NCI-H446 treated with DMSO at 0.1 percent for 48 hours (cell line): Measurements from ENCODE around the gene CHN2.

Experiments used
- DNase-seq: peaks from one replicate; lab custom pipeline; 2025; lab: John Stamatoyannopoulos, UW

CHN2 gene

DNA sequence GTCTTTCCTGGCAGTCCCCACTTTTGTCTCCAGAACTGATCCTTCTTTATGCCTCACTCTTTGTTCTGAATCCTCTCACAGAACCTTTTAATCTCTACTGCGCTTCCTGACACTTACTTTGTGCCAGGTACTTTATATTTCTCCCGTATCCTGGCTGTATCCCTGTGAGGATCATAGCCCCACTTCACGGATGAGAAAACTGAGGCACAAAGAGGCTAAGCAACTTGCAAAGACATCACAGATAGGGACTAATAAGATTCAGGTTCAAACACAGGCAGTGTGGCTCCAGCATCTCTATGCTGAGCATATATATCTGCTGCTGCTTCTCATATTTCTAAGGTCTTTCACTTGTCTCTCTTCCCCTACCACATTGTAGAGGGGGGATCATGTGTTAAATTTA is 116.7 kb downstream of the CHN2 start:
- DNase-seq: no peak

DNA sequence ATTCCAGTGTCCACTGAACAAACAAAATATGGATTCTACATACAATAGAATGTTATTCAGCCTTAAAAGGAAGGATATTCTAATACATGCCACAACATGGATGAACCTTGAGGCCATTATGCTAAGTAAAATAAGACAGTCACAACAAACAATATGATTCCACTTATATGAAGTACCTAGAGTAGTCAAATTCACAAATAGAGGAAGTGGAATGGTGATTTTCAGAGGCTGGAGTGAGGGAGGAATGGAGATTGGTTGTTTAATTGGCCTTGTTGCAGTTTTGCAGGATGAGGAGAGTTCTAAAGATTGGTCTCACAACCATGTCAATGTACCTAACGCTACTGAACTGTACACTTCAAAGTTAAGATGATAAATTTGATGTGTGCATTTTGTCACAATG is 119.6 kb downstream of the CHN2 start:
- DNase-seq: no peak

DNA sequence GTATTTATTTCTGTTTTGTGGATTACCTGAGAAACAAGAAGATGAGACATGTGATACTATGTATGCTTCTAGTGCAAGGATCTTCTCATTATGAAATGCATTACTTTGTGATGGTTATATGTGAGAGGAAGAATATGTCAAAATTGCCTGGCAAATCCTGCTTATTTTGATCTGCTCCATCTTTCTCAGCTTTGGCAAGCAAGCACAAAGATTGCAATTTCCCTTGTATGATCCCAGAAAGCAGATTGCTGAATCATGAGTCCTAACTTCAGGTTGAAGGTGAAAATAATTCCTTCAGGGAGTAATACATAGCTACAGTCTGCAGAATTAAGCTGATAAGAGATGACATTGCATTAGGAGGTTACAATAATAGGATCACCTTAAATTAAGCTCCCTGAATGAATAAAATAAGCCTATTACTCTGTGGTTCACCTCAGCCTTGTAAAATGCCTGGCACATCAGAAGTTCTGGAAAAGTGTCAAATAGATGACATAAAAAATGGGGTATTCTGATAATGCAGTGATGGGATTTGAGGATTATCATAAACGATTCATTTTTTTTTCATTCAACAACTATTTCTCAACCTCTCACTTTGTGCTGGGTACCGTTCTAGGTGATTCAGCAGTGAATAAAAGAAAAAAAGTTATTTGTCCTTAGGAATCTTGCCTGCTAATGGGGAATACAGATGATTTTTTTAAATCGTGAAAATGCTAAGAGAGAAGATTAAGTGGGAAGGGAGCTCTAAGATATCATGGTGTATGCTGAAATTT is 120.7 kb downstream of the CHN2 start:
- no peak for DNase-seq

DNA sequence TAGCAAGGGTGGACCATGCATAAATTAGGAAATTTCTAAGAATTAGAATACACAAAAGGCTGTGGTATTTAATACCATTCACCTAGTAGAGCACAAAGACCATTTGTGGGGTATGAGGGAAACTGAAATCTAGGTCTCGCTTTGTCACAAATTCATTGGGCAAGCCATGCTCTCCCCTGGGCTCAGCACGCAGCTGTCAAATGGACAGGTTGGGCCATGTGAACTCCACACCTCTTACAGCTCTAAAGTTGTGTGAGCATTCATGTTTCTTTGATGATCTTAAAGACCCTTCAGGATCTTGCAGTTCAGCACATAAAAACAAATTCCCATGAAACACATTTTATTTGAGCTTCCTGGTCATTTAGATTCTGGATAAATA is 121.3 kb downstream of the CHN2 start:
- DNase-seq: no peak

DNA sequence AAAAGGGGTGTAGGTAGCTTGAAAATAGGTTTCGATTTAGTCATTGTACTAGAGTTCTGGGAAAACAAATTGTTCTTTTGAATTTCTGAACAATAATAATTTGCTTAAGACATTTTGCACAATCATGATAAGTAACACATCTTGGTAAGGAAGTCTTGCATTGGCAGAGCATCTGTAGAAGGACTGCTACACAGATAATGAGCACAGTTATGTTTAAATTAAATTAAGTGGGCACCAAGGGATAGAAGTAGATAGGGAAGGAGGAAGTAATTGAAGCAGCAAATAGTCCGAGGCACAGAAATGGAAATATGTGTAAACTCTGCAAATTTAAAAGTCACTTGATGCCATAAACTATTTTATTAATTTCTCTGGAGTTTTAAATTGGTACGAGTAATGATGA is 122.4 kb downstream of the CHN2 start:
- no peak for DNase-seq

DNA sequence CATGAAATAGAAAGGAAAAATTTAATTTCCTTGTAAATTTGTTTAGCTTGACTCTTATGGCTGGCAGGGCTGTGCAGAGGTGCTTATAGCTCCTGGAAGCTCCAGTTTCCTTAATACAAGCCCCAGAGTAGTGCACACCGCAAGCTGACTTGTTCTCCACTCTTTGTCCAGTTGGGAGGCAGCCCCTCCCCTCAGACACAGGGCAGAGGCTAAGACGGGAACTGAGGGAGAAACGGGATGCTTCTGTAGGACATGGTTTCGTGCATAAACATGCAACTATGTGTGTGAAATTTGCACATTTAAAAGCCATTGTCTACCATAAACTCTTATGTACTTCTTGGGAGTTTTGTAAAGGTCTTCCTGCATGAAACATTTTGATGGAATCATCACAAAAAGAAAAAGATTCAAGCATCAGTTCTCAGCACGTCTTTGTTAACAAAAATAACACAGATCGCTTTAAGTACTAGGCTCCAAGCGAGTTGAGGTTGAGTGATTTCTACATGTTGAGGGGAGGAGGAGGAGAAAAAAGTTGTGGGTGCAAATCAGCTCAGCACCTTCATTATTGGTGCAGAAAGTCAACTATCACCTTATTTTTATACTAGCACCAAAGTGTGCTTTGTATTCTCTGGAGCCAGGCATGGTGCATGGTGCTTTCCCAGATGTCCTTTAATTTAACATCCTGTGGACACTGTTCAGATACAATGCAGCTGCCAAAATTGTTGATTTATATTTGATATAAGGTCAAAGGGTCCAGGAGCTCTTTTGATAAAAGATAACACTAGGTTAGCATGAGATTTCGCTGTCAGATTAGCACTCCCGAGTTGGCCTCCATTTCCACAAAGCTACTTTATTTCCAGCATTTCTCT is 124.5 kb downstream of the CHN2 start:
- DNase-seq: no peak

DNA sequence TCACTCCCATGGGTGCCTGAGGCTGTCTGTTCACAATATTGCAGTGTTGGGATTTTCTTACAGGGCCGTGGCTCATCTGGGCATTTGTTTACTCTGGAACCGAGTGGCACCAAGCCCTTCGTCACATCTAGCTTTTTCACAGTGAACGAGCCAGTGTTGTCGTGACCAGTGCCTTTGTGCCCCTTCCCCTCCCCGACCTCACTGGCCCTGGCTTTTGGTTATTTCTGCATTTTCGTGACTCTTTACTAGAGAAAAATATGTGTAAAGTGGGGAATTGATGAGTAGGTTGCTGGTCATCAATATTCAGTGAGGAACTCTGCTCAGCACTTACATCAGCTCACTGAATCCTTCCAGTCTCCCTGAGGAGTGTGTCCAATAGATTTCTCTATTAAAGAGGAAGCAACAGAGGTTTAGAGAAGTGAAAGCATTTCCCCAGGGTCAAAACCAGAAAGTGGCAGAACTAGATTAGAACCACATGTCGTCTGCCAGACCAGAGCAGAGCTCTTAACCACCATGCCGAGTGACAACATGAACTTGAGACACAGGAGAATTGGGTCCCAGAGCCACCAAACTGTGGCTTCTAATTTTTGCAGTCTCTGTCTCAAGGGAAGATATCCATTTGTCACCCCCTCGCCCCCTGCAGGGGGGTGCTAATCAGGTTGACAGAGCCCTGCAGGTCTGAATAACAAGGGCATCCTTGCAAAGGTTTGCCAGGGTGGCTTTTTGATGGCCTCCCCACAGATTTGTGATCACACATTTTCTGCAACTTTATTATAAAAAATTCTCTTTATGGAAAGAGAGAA is 125.3 kb downstream of the CHN2 start:
- DNase-seq: no peak

DNA sequence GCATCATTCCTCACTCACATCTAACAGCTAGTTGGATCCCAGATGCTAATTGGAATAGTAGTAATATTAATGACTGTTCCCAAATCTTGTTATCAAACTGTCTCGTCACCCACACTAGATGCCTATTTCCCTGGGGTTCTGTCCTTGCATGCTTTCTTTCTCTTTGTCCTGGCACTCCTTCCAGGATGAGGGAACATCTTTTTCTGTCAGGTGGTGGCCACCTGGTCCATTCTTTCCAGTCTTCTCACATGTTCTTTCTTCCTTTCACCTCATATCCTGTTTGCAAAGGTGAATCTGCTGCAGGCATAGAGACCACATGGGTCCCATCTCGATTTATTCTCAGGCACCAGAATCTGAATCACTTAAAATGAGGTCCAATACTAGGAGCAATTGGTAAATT is 126.0 kb downstream of the CHN2 start:
- no peak for DNase-seq

DNA sequence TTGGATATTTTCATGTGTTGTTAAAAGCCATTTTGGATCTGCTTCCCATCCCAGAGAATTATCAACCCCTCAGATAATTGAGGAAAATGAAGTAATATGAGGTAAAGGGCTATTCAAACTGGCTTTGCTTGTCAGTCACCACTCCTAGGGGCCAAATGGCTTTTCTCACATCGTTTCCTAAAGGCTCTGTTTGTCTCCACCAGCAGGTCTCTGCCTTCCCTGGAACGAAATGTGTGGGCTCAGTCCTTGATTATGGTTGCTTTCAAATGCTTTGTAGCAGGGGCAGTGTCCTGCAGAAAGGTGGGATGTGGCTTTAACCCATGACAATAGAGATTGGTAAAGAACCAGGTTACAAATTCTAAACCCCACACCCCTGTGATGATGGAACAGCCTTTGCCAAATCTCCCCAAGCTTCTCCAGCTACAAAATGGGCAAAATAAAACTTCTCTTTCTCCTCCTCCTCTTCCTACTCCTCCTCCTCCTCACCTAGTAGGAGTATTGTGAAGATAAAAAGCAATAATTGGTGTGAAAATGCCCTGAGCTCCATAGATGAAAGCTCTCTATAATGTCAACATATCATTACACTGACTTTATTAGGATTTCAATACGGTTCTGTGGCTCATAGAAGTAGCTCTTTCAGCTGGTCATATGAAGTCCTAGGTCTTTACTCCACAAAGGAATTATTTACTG is 127.6 kb downstream of the CHN2 start:
- DNase-seq: no peak

DNA sequence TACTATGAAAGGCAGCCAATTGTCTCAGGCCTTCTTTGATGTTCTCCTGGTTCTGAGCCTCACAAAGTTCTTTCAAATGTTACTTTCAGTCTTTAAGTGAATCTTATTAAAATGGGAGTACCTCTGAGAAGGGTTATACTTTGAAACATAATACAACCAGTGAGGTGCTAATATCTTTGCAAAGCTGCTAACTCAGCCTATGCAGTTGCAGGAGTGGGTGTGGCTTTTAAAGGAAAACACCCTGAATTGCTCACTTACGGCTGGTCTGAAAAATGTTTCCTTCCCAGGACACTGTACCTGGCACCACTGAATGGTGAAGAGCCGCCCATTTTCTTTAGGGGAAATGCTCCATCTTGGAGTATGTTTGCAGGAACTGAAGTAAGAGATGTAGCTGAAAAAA is 130.9 kb downstream of the CHN2 start:
- DNase-seq: no peak

DNA sequence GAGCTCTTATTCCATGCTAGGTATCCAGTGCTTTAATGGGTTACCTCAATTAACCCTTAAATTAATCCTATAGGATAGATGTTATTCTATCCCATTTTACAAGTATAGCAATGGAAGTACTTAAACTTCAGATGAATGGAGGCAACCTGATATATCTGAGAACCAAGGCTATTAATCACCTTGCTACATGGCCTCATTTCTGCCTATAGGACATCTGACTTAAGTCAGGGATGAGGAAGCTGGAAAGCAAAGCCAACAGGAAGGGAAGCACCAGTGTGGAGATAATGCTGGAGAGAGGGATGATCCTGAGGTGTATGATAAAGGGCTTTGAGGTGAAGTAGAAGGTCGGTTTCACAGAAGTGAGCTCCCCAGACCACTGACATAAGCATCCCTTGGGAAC is 132.3 kb downstream of the CHN2 start:
- DNase-seq: no peak

DNA sequence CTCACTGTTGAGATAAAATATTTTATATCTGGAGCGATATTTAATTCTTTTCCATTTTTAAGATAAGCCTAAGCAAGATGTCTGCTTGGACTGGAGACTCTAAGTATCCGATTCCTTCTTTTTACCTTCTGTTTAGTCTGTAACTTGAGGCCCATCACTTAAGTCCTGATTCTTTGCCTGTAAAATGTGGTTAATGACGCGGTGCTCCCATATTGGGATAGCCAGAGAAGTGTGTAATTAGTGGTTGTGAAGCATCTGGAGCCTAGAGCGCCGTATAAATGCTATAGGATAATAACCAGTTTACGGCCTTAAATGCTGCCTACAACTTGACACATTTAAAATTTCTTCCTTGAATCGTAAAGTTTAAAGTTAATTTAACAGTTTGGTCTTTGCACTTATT is 132.9 kb downstream of the CHN2 start:
- DNase-seq: no peak

DNA sequence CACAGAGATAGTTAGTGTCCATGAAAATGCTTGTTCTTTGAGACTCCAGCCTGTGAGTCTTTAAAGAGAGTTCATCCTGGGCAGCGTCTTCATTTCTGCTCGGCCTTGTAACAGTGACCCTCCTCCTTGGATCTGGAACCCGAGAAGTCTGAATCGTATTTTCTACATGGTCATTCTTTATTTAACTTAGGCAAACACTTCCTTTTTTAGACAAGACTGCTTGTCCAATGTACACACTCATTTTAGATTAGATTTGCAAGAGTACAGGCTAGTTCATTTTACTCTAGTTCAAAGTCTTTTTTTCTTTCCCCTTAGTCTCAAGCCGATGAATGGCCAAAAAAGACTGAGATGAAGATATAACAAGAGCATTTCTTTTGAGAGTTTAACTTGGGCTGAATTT is 133.5 kb downstream of the CHN2 start:
- DNase-seq: no peak

DNA sequence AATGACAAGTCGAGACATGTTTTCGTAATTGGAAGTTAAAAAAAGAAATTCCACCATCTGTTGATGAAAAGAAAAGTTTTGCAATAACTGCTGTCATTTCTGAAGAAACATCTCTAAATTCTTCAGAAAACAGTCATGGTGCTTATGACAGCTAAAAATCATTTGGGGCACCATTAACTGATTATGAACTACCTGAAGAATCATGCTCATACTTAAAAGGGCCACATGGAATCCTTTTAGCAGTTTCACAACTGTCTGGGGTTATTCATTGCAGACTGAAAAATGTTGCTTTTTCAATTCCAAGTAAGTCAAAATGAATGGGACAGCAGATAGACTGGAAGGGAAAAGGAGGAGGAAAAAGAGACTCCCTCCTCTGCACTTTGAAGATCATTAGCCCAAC is 134.2 kb downstream of the CHN2 start:
- no peak for DNase-seq

DNA sequence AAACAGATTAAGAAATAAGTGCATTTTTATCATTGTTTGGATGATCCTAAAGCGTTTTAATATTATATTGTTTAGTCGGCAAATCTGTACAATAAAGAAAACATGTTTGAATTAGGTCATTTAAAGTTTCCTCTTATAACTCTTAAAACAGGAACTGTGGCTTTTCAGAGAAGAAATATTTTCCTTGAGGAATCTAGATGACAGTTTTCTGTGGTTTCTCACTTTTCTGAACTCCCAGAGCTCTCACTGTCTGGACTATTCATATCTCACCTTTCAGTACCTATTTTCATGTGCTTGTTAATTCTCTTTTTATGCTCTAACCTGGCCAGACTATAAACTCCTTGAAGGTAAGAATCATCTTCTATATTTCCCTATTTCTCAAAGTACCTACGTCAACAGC is 135.1 kb downstream of the CHN2 start:
- no peak for DNase-seq

DNA sequence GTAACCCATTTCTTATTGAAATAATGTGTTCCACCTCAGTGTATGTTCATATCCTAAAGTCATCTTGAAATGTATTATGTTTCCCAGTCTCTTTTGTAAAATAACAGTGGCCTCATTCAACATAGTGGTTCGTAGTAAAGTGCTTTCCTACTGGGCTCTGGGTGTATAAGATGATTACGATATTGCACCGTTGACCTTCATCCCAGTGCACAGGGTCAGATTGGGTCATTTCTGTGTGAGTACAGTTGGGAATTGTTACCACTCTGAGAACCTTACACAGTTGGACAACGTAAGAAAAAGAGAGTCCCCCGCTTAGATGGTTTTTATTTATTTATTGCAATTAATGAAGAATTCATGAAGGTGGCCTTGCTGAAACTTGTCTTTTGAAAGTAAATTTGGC is 135.6 kb downstream of the CHN2 start:
- no peak for DNase-seq

DNA sequence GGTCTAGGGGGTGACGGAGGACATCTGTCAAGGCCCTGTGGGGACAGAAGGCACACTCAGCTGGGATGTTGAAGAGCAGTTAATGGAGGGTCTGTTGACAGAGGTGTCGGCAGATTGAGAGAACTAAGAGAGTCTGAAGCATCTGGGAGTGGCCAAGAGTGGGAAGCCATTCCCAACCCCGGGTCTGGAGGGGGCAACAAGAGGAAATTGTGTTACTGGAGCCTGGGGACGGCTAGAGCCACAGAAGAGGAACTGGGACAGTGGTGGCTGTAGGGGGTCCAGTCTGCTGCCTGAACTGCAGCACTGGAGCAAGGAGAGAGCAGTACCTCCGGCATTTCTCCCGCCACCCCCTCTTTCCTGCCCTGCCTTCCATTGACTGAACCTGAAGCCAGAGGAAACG is 136.6 kb downstream of the CHN2 start:
- DNase-seq: no peak

DNA sequence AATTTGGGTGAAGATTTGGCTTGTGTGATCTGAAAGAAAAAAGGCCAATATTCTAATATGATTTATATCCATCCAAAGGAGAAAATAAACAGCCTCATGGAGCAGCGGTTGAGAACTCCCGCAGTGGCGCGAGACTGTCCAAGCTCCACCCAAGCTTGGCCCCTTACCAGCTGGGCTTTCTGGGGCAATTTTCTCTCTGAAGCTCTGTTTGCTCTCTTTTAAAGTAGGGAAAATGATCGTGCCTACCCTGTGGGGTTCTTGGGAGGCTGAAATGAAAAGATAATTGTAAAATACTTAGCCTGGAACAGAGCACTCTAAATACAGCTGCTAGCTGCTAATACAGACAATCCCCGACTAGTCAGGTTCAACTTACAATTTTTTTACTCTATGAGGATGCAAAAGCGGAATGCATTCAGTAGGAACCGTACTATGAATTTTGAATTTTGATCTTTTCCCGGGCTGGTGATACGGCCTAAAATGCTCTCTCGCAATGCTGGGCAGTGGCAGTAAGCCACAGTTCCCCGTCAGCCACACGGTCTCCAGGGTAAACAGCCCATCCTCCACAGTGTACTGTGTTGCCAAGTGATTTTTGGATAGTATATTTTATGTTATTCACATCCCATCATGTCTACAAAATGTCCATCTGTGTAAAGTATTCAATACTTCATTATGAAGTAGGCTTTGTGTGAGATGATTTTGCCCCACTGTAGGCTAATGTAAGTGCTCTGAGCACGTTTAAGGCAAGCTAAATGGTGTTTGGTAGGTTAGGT is 137.7 kb downstream of the CHN2 start:
- no peak for DNase-seq

DNA sequence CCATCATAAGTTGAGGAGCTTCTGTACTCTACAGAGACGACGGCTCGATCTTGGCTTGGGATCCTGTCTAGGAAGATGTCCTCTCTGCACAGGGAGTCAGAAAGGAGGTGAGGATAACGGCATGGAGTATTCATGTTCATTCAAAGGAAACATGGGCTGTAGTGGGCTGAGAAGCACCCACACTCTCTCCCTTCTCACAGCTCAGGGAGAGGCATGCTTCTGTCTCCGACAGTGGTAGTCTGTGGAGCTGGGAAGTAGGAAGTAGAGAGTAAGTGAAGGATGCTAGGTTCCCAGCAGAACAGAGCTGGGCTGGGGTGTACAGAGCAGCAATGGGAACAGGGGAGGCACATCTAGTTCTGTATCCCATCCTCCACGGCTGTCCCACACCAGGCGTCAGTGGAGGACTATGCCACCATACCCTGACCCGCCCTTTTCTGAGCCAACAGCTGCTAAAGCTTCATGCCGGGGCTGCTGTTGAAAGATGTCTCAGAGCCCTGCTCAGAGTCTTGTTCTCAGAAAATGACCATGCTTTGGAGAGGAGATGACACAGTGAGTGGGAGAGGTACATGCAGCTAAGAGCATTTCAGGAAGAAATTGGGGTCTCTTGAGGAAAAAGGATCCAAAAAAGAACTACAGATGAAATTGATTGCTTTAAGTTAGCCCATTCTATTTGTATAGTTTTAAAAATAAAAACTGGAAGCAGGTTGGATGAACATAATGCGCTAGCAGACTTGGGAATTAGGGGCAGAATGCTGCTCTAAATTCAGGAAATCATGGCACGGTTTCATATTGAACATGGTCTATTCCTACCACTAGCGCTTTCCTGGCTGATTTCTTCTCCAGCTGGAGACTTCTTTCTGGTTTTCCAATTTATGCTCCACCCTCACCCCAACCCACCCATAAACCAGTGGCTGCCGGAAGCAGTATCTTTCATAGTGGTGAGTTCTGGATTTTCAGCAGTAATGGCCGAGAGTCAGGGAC is 138.6 kb downstream of the CHN2 start:
- no peak for DNase-seq
